22Rv1 (cell line): ENCODE measurements around the gene MCUB.
"Not testable (repeated sequence)": the region's sequence is repeated elsewhere in the genome, so short reads cannot be mapped to it uniquely, and the experiment has no call there.

Experiments
- H3K27ac ChIP-seq: fragments of 450-650 bp; 2 replicates; pipeline ENCODE4 v1.5.1; 2017
- CTCF ChIP-seq: fragments of 450-650 bp; IDR thresholded peaks from 2 replicates; pipeline ENCODE4 v1.5.1; 2017; ENCODE audit warnings: mild to moderate bottlenecking
- ZFX ChIP-seq: fragments of 450-650 bp; IDR thresholded peaks from 2 replicates; pipeline ENCODE4 v1.6.1; 2017; ENCODE audit warnings: antibody characterized with exemption, borderline replicate concordance

Gene MCUB

GRCh38 chr4:109553130-109553529 is 6.9 kb upstream of the MCUB start:
- TF ChIP-seq CTCF: no peak
- TF ChIP-seq ZFX: no peak
- no peak overlapping the region for H3K27ac ChIP-seq

- TF ChIP-seq CTCF (no peak), ZFX (no peak)
- no peak overlapping the region for H3K27ac ChIP-seq
These were observed 5.1 kb upstream of the MCUB start for GRCh38 chr4:109554971-109555370.

GRCh38 chr4:109557433-109557832 is 2.6 kb upstream of the MCUB start:
- TF ChIP-seq ZFX (no peak), CTCF (no peak)
- no peak overlapping the region for H3K27ac ChIP-seq

- not testable (repeated sequence) for H3K27ac ChIP-seq
These were observed 2.0 kb upstream of the MCUB start for GRCh38 chr4:109558095-109558494.

- no peak for TF ChIP-seq CTCF
- no peak for TF ChIP-seq ZFX
- peak overlapping the region; percentile 81 for H3K27ac ChIP-seq
These were observed 442 bp upstream of the MCUB start for GRCh38 chr4:109559625-109559982.

- TF ChIP-seq CTCF (no peak), ZFX (no peak)
- peak overlapping the region; percentile 81 for H3K27ac ChIP-seq
These were observed 828 bp downstream of the MCUB start for GRCh38 chr4:109560687-109561461.

GRCh38 chr4:109562457-109563239 is 2.6 kb downstream of the MCUB start:
- H3K27ac ChIP-seq: no peak overlapping the region

More at GRCh38 chr4:109562457-109563239, 2.6 kb downstream of the MCUB start:
- TF ChIP-seq ZFX: no peak
- no peak for TF ChIP-seq CTCF
